C4-2B (cell line): ENCODE results near the gene CCM2L.

Experiments used
- ZFX ChIP-seq: fragments of 450-650 bp; IDR thresholded peaks from 2 replicates; pipeline ENCODE4 v1.6.1; 2017
- TF ChIP-seq, protein P1 (sequence below): fragments of 450-650 bp; conservative IDR thresholded peaks from 2 replicates; pipeline ENCODE4 v1.5.1; 2017; ENCODE audit warnings: mild to moderate bottlenecking

DNA sequence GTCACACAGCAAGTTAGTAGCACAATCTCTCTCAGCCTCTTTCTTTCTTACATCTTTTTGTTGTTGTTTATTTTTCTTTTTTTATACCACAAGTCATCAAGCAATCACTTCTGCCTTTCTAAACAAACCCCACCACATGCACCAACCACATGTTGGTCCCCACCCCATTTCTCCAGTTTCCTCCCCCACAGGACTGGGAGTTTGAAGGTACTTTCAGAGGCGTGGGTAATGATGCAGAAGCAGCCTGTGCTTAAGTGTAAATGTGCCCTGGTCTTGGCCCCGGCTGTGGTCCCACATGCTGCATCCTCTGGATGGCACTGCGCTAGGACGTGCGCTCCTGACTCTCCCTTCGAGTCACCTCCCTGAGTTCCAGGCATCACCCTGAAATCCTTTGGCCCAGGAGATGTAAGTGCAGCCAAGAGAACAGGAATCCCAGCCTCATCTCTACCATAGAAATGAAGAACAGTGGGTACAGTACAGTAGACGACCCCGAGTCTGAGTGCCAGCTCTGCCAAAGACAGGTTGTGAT, 47.5 kb downstream of the CCM2L start:
- no peak for TF ChIP-seq ZFX
- TF ChIP-seq, protein P1, sequence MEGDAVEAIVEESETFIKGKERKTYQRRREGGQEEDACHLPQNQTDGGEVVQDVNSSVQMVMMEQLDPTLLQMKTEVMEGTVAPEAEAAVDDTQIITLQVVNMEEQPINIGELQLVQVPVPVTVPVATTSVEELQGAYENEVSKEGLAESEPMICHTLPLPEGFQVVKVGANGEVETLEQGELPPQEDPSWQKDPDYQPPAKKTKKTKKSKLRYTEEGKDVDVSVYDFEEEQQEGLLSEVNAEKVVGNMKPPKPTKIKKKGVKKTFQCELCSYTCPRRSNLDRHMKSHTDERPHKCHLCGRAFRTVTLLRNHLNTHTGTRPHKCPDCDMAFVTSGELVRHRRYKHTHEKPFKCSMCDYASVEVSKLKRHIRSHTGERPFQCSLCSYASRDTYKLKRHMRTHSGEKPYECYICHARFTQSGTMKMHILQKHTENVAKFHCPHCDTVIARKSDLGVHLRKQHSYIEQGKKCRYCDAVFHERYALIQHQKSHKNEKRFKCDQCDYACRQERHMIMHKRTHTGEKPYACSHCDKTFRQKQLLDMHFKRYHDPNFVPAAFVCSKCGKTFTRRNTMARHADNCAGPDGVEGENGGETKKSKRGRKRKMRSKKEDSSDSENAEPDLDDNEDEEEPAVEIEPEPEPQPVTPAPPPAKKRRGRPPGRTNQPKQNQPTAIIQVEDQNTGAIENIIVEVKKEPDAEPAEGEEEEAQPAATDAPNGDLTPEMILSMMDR = no peak
